SK-N-SH treated with all-trans-retinoic acid at 6 μM for 48 hours (cell line): Measurements from ENCODE around the gene HOXB1.

Experiments
- SNAI2 ChIP-seq: fragments of 250-450 bp; sonication (Bioruptor Pico); IDR thresholded peaks from 2 replicates; pipeline ENCODE4 v1.5.0; 2020; ENCODE audit warnings: mild to moderate bottlenecking, moderate library complexity
- ZC3H10 ChIP-seq: fragments of 250-450 bp; sonication (Bioruptor Pico); IDR thresholded peaks from 2 replicates; pipeline ENCODE4 v1.5.1; 2021; ENCODE audit warnings: mild to moderate bottlenecking, moderate library complexity
- ZFP30 ChIP-seq: fragments of 450-650 bp; formaldehyde crosslinking; IDR thresholded peaks from 2 replicates; pipeline ENCODE4 v1.5.0; 2022; ENCODE audit warnings: mild to moderate bottlenecking, moderate library complexity
- TF ChIP-seq, protein P1 (sequence below): fragments of 250-450 bp; sonication (Bioruptor Pico); IDR thresholded peaks from 2 replicates; pipeline ENCODE4 v1.5.1; 2020; ENCODE audit warnings: low read depth, mild to moderate bottlenecking, moderate library complexity
- TF ChIP-seq, protein P2 (sequence below): fragments of 250-450 bp; sonication (Bioruptor Pico); IDR thresholded peaks from 2 replicates; pipeline ENCODE4 v1.8.0; 2020; ENCODE audit warnings: mild to moderate bottlenecking, moderate library complexity, borderline replicate concordance
- TF ChIP-seq, protein P3 (sequence below): fragments of 250-450 bp; sonication (Bioruptor Pico); IDR thresholded peaks from 2 replicates; pipeline ENCODE4 v1.5.0; 2020; ENCODE audit warnings: mild to moderate bottlenecking, moderate library complexity

DNA sequence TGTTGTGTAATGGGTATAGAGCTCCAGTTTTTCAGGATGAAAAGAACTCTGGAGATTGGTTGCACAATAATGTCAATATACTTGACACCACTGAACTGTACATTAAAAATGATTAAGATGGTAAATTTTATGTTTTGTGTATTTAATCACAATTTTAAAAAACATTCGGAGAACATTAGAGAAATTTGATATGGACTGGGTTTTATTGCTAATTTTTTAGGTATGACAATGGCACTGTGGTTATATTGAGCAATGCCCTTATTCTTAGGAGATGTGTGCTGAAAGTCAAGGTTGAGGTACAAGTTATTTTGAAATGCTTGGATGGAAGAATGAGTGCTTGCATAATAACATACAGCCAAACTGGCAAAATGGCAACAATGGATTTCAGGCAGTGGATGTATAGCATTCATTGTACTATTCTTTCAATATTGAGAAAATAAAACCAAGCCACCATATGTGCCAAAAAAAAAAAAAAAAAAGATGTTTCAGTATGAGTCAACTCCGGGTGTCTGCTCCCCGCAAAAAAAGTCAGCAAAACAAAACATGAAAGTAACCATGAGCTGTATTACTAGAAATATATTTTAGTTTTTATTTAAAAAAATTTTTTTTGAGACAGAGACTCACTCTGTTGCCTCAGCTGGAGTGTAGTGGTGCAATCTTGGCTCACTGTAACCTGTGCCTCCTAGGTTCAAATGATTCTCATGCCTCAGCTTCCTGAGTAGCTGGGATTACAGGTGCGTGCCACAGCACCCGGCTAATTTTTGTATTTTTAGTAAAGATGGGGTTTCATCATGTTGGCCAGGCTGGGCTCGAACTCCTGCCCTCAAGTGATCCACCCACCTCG lies 19.8 kb downstream of the HOXB1 start:
- TF ChIP-seq SNAI2, result no peak
- TF ChIP-seq, protein P1, sequence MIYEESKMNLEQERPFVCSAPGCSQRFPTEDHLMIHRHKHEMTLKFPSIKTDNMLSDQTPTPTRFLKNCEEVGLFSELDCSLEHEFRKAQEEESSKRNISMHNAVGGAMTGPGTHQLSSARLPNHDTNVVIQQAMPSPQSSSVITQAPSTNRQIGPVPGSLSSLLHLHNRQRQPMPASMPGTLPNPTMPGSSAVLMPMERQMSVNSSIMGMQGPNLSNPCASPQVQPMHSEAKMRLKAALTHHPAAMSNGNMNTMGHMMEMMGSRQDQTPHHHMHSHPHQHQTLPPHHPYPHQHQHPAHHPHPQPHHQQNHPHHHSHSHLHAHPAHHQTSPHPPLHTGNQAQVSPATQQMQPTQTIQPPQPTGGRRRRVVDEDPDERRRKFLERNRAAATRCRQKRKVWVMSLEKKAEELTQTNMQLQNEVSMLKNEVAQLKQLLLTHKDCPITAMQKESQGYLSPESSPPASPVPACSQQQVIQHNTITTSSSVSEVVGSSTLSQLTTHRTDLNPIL, result no peak
- TF ChIP-seq, protein P2, sequence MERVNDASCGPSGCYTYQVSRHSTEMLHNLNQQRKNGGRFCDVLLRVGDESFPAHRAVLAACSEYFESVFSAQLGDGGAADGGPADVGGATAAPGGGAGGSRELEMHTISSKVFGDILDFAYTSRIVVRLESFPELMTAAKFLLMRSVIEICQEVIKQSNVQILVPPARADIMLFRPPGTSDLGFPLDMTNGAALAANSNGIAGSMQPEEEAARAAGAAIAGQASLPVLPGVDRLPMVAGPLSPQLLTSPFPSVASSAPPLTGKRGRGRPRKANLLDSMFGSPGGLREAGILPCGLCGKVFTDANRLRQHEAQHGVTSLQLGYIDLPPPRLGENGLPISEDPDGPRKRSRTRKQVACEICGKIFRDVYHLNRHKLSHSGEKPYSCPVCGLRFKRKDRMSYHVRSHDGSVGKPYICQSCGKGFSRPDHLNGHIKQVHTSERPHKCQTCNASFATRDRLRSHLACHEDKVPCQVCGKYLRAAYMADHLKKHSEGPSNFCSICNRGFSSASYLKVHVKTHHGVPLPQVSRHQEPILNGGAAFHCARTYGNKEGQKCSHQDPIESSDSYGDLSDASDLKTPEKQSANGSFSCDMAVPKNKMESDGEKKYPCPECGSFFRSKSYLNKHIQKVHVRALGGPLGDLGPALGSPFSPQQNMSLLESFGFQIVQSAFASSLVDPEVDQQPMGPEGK (CRISPR knock-in tag), result no peak
- no peak for TF ChIP-seq ZFP30
- no peak for TF ChIP-seq ZC3H10 (CRISPR knock-in tag)
- TF ChIP-seq, protein P3, sequence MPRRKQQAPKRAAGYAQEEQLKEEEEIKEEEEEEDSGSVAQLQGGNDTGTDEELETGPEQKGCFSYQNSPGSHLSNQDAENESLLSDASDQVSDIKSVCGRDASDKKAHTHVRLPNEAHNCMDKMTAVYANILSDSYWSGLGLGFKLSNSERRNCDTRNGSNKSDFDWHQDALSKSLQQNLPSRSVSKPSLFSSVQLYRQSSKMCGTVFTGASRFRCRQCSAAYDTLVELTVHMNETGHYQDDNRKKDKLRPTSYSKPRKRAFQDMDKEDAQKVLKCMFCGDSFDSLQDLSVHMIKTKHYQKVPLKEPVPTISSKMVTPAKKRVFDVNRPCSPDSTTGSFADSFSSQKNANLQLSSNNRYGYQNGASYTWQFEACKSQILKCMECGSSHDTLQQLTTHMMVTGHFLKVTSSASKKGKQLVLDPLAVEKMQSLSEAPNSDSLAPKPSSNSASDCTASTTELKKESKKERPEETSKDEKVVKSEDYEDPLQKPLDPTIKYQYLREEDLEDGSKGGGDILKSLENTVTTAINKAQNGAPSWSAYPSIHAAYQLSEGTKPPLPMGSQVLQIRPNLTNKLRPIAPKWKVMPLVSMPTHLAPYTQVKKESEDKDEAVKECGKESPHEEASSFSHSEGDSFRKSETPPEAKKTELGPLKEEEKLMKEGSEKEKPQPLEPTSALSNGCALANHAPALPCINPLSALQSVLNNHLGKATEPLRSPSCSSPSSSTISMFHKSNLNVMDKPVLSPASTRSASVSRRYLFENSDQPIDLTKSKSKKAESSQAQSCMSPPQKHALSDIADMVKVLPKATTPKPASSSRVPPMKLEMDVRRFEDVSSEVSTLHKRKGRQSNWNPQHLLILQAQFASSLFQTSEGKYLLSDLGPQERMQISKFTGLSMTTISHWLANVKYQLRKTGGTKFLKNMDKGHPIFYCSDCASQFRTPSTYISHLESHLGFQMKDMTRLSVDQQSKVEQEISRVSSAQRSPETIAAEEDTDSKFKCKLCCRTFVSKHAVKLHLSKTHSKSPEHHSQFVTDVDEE, result no peak
